GM03348 (cell line): ENCODE data around the gene SPOCK3.
"Not testable (repeated sequence)": the region's sequence is repeated elsewhere in the genome, so short reads cannot be mapped to it uniquely, and the experiment has no call there.

ENCODE experiments used
- DNase-seq: peaks from one replicate; pipeline ENCODE4 v3.0.0; 2012; ENCODE audit warnings: low spot score

Gene SPOCK3

DNA sequence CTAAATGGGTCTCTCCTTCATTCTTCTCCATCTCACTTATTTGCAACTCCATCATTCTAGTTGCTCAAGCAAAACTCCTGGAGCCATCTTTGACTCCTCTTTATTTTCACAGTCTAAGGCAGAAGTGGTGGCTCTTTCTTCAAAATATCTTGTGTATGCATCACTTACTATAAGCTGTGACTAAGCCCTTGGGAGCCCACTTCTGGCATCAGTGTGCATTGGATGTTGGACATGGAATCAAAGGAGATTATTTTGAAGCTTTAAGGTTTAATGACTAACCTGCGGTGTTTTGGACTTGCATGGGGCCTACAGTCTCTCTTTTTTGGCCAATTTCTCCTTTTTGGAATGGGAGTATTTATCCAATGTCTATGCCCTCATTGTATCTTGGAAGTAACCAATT is 276.8 kb downstream of the SPOCK3 start:
- DNase-seq, result no peak

DNA sequence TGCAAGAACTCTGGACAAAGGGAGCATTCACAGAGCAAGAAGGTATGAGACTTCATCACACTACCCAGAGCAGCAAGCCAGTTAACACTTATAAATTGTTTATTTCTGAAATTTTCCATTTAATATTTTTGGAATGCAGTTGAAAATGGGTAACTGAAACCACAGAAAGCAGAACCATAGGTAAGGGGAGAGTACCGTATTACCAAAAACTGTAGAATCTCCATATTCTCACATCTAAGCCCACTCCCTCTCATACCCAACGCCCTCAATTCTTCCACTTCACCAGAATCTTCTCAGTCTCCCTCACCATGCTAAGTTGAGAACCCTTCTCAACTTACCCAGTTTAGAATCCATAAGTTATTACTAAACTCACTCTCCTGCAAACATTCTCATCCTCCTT is 277.8 kb downstream of the SPOCK3 start:
- DNase-seq, result no peak

- DNase-seq, result no peak
Observed at GRCh38 chr4:166941629-166942028, 292.7 kb downstream of the SPOCK3 start.

- DNase-seq, result no peak
Observed at GRCh38 chr4:166930464-166930863, 303.8 kb downstream of the SPOCK3 start.

GRCh38 chr4:166924424-166924823 is 309.9 kb downstream of the SPOCK3 start:
- no peak for DNase-seq

- DNase-seq, result no peak
Observed at GRCh38 chr4:166913926-166914325, 320.4 kb downstream of the SPOCK3 start.

GRCh38 chr4:166903408-166903807 is 330.9 kb downstream of the SPOCK3 start:
- DNase-seq, result no peak

GRCh38 chr4:166902941-166903340 is 331.4 kb downstream of the SPOCK3 start:
- DNase-seq, result no peak

GRCh38 chr4:166896254-166896653 is 338.0 kb downstream of the SPOCK3 start:
- DNase-seq, result no peak

DNA sequence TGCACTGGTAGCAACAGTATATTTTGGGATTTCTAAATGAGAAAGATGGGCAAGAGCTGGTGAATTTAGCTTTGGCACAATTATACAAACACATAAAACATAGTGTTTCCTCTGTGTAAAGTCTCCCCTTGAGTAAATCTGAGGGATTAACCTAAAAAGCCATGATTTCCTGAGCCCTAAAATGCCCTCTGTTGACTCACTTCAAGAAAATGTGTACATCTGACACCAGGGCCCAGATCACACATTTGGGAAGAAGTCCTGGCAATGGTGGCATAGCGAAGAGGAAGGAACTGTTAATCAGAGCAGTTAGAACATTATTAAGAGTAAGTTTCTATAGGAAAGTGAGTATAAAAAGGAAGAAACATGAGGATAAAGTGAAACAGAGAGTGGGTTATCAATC is 338.5 kb downstream of the SPOCK3 start:
- DNase-seq, result no peak

- DNase-seq, result no peak
Observed at GRCh38 chr4:166887457-166887856, 346.8 kb downstream of the SPOCK3 start.

- DNase-seq, result no peak
Observed at GRCh38 chr4:166886718-166887117, 347.6 kb downstream of the SPOCK3 start.

- no peak for DNase-seq
Observed at GRCh38 chr4:166882221-166882620, 352.1 kb downstream of the SPOCK3 start.

DNA sequence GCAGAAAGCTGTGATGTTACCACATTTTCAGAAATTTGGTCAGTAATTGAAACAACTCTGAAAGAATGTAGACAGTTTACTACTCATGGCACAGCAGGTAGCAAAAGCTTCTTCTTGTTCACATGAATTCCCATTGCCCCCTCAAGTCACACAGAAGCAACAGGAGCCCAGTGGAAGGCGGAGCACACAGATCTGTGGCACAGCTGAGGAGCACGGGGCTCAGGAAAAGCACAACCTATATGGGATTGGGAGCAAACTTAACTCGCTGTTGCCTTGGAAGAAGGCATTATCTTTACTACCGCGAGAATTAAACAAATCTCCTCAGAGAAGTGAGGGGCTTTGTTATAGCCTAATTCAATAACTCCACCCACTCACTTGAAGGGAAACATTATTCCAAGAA is 358.5 kb downstream of the SPOCK3 start:
- no peak for DNase-seq

DNA sequence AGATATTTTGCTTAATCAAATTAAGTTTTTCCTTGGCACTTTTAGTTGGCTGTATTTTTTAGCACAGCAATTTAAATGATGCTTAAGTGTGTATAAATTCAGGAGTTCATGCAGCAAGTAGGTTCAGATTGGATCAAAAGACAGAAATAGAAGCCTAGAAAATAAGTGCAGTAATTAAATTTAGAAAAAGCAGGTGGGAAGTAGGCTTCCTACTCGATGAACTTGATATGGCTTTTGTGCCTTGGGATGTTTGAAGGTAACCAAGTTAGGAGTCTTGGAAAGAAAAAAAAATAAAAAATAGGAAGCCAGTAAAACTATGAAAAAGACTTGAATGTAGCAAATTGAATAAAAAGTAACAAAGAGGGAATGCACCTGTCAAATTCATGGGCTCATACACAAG is 372.3 kb downstream of the SPOCK3 start:
- no peak for DNase-seq

GRCh38 chr4:166850398-166850797 is 383.9 kb downstream of the SPOCK3 start:
- DNase-seq, result not testable (repeated sequence)

GRCh38 chr4:166846939-166847338 is 387.4 kb downstream of the SPOCK3 start:
- no peak for DNase-seq

DNA sequence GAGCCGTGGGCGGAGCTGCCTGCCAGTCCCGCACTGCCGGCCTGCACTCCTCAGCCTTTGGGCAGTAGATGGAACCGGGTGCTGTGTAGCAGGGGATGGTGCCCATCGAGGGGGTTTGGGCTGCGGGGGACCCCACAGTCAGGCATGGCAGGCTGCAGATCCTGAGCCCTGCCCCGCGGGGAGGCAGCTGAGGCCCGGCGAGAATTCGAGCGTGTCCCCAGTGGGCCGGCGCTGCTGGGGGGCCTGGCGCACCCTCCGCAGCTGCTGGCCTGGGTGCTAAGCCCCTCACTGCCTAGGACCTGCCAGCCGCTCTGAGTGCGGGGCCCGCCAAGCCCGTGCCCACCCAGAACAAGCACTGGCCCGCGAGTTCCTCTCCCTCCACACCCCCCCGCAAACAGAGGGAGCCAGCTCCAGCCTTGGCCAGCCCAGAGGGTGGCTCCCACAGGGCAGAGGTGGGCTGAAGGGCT is 391.5 kb downstream of the SPOCK3 start:
- no peak for DNase-seq

DNA sequence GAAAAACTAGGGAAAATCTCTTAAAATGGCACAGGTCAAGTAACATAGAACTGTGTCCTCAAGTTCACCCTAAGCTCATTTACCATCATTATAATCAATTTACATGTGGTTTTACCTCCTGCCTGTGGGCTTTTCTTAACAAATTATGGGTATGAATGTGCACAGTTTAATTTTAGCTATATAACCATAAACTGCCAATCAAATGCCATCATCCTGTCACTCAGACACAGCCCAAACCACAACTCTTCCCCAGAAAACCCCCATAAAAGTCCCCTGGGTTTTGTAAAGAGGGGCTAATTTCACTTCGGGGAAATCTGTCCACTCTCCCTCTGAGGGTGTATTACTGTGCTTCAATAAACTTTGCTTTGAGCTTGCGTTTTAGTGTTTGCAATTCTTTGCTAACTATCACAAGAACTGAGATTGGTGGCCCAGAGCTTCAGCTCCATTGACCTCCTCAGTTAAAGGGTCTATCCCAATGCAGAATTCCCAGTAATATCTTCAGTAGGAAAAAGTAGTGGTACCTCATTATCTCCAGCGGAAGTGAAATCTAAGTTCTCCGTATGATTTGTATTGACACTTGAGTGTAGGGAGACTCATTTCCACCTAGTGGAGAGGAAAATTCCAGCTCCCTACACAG is 394.6 kb downstream of the SPOCK3 start:
- DNase-seq, result no peak

- no peak for DNase-seq
Observed at GRCh38 chr4:166838975-166839614, 395.2 kb downstream of the SPOCK3 start.

DNA sequence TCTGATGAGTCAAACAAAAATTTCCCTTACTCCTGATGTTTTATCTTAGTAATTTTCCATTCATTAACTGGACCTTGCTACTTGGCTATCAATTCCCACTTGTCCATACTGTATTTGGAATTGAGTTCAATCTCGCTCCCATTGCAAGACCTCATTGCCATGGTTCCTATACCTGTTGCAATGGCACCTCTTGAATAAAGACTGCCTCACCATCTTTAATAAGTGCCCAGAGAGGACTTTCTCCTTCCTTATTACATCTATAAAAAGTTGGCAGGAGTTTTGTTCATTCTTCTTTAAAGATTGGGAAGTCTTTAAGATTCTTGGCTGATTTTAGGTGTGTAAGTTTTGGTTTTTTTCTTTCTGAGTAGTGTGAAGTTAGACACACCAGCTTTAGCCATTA is 397.4 kb downstream of the SPOCK3 start:
- no peak for DNase-seq

GRCh38 chr4:166827629-166828028 is 406.7 kb downstream of the SPOCK3 start:
- no peak for DNase-seq

DNA sequence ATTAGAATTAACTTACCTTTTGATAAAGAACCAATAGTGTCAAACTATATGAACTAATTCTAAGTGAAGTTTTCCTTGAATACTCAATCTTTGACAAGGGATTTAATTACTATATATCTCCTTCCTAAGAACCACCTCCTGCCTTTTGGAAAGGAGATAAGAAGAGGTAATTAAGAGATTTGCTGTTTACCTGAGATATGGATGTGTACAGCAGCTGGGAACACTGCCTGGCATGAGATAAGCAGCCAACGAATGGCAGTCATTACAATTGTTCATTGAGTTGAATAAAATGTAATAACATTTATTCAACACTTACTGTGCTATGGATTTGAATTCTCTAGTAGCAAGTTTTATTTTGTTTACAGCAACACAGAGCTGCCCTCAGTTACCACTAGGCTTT is 407.1 kb downstream of the SPOCK3 start:
- no peak for DNase-seq

DNA sequence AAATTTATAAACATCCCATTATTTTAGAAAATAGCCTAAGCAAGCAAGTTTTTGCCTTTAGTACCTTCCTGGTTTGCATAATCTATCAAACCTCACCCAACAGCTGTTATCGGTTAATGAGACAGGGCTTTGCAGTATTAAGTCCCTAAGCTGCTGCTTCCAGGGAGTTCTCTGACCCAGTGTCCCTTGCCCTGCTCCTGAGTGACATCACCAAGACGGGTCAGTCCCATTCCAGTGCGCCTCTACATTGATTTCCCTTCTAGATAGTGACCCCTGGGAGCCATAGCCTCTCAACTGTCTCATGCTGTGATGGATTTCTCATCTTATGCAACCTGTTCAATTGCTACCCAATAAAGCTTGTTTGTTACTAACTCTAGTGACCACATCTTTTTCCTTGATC is 410.4 kb downstream of the SPOCK3 start:
- no peak for DNase-seq
